Measurements from ENCODE around the gene ATP11A.

Gene ATP11A

GRCh38 chr13:112664501-112665203 lies 25.2 kb upstream of the ATP11A start:
- no peaks in the 10 kb centered on the region for H3K4me1 ChIP-seq (ENCODE audit: low read depth, poor library complexity, severe bottlenecking)
- H3K4me3 ChIP-seq (IDR thresholded peaks at IDR 0.05; ENCODE audit: insufficient read depth, low read depth, low read length): no peak overlapping the region
- TF ChIP-seq, protein P1, sequence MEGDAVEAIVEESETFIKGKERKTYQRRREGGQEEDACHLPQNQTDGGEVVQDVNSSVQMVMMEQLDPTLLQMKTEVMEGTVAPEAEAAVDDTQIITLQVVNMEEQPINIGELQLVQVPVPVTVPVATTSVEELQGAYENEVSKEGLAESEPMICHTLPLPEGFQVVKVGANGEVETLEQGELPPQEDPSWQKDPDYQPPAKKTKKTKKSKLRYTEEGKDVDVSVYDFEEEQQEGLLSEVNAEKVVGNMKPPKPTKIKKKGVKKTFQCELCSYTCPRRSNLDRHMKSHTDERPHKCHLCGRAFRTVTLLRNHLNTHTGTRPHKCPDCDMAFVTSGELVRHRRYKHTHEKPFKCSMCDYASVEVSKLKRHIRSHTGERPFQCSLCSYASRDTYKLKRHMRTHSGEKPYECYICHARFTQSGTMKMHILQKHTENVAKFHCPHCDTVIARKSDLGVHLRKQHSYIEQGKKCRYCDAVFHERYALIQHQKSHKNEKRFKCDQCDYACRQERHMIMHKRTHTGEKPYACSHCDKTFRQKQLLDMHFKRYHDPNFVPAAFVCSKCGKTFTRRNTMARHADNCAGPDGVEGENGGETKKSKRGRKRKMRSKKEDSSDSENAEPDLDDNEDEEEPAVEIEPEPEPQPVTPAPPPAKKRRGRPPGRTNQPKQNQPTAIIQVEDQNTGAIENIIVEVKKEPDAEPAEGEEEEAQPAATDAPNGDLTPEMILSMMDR (conservative IDR thresholded peaks at IDR 0.05; ENCODE audit: low read depth, low read length): no peak
- no peak overlapping the region for H3K9ac ChIP-seq
- H3K27me3 ChIP-seq (ENCODE audit: insufficient read depth, low read depth): no peaks in the 10 kb centered on the region
- H3K36me3 ChIP-seq (ENCODE audit: insufficient read depth): no peaks in the 10 kb centered on the region
- no peaks in the 10 kb centered on the region for H3K79me2 ChIP-seq (ENCODE audit: insufficient read depth, low read depth)
- no peak overlapping the region for H3K27ac ChIP-seq
- H4K20me1 ChIP-seq (ENCODE audit: insufficient read depth): no peaks in the 10 kb centered on the region
- H3K4me2 ChIP-seq: no peak overlapping the region
- H2AFZ ChIP-seq (ENCODE audit: low read depth): no peak overlapping the region

DNA sequence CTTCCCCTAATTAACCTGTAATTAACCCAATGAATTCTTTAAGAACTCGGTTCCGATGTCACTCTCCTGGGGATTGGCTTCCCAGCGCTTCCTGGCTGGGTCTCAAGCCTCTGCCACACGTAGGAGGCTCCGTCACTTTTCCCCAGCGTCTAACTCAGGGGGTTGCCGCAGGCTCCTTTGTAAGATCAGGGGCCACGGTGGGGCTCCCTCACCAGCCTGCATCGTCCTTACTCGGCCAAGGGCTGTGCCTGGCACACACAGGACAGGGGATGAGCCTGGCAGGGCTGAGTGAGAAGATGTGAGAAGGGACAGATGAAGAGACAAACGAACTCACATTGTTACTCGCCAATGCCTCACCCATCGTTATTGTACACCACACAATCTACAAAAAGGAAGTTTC lies 20.9 kb upstream of the ATP11A start:
- TF ChIP-seq, protein P1 (conservative IDR thresholded peaks at IDR 0.05; ENCODE audit: low read depth, low read length): no peak
- no peak overlapping the region for H3K9ac ChIP-seq
- no peak overlapping the region for H3K4me3 ChIP-seq (IDR thresholded peaks at IDR 0.05; ENCODE audit: insufficient read depth, low read depth, low read length)
- no peaks in the 10 kb centered on the region for H4K20me1 ChIP-seq (ENCODE audit: insufficient read depth)
- H3K79me2 ChIP-seq (ENCODE audit: insufficient read depth, low read depth): no peaks in the 10 kb centered on the region
- H3K27me3 ChIP-seq (ENCODE audit: insufficient read depth, low read depth): no peaks in the 10 kb centered on the region
- no peaks in the 10 kb centered on the region for H3K36me3 ChIP-seq (ENCODE audit: insufficient read depth)
- H3K4me2 ChIP-seq: no peak overlapping the region
- no peak overlapping the region for H2AFZ ChIP-seq (ENCODE audit: low read depth)
- no peak overlapping the region for H3K27ac ChIP-seq
- no peaks in the 10 kb centered on the region for H3K4me1 ChIP-seq (ENCODE audit: low read depth, poor library complexity, severe bottlenecking)

DNA sequence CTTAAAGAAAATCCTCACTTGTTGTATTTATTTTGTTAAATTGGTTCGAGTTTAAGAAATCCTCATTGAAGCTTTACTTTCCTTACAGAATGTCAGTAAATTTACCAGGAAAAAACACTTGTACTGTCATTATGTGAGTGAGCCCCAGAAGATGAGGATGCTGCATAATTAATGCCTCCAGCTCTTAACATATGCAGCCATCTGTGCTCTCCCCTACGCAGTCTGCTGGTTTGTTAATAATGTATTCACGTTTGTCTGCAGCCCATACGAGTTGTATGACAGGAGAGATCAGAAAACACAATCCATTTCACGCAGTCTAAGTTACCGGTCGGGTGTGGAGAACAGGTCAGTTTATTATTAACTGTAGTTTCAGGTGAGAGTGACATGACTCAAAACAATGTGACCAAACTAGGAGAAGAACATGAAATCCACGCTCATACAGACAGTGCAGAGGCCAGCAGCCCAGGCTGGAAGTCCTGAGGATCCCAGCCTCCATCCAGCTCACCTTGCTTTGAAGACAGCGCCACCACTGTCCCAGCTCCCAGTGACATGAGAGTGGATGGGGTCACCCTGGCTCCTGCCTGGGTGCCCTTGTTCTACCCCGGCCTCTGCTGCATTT lies 19.8 kb upstream of the ATP11A start:
- H3K4me1 ChIP-seq (ENCODE audit: low read depth, poor library complexity, severe bottlenecking): peaks cover 3% of the 10 kb centered on the region
- no peaks in the 10 kb centered on the region for H3K36me3 ChIP-seq (ENCODE audit: insufficient read depth)
- no peak overlapping the region for H3K4me2 ChIP-seq
- H2AFZ ChIP-seq (ENCODE audit: low read depth): no peak overlapping the region
- H3K9ac ChIP-seq: no peak overlapping the region
- H3K4me3 ChIP-seq (IDR thresholded peaks at IDR 0.05; ENCODE audit: insufficient read depth, low read depth, low read length): no peak overlapping the region
- TF ChIP-seq, protein P1 (conservative IDR thresholded peaks at IDR 0.05; ENCODE audit: low read depth, low read length): no peak
- H3K79me2 ChIP-seq (ENCODE audit: insufficient read depth, low read depth): no peaks in the 10 kb centered on the region
- H3K27me3 ChIP-seq (ENCODE audit: insufficient read depth, low read depth): no peaks in the 10 kb centered on the region
- no peak overlapping the region for H3K27ac ChIP-seq
- no peaks in the 10 kb centered on the region for H4K20me1 ChIP-seq (ENCODE audit: insufficient read depth)

DNA sequence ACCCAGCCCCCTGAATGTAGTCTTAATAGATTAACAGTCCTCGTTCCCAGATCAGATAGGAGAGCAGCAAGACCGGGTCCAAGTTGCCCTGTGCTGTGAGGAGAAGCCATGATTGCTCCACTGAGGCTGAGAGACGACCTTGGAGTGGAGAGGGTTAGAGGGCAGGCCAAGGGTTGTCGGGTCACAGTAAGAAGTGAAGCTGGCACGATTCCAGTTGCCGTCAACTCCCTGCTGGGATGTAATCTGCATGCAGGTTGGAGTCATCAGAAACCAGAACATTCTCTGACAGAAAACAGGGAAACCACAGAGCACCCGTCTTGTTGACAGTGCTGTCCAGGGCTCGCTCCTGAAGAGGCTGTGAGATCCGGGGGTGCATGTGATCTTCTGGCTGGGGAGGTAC lies 19.0 kb upstream of the ATP11A start:
- Histone ChIP-seq H3K9ac (no peak overlapping the region), H3K79me2 (ENCODE audit: insufficient read depth, low read depth) (no peaks in the 10 kb centered on the region), H3K36me3 (ENCODE audit: insufficient read depth) (no peaks in the 10 kb centered on the region), H2AFZ (ENCODE audit: low read depth) (no peak overlapping the region), H3K27me3 (ENCODE audit: insufficient read depth, low read depth) (no peaks in the 10 kb centered on the region), H3K4me3 (IDR thresholded peaks at IDR 0.05; ENCODE audit: insufficient read depth, low read depth, low read length) (no peak overlapping the region), H3K4me1 (ENCODE audit: low read depth, poor library complexity, severe bottlenecking) (peaks cover 3% of the 10 kb centered on the region), H3K27ac (no peak overlapping the region), H4K20me1 (ENCODE audit: insufficient read depth) (no peaks in the 10 kb centered on the region), H3K4me2 (no peak overlapping the region)
- TF ChIP-seq, protein P1 (conservative IDR thresholded peaks at IDR 0.05; ENCODE audit: low read depth, low read length): no peak
